Central memory CD8-positive, alpha-beta T cell (primary cell): Measurements from ENCODE around the gene GALNT10.

Experiments
- ATAC-seq: fragments of 150-1000 bp; cut with Tn5 transposase; replicated peaks from 2 replicates; pipeline ENCODE4 v1.10.0; 2022; ENCODE audit warnings: mild to moderate bottlenecking, moderate FRiP score, moderate number of reproducible peaks; ENCODE audit not compliant: poor library complexity, severe bottlenecking; ENCODE audit errors: extremely low read depth
- DNase-seq, 2 donors: peaks; one replicate each; pipeline ENCODE4 v3.0.0; 2021; ENCODE audit warnings: low spot score in 2 of 2
- H3K27ac Mint-ChIP-seq: one replicate; pipeline ENCODE4 v1.8.0; 2022; ENCODE audit warnings: low read depth, mild to moderate bottlenecking, moderate library complexity, mixed read lengths
- H3K27me3 Mint-ChIP-seq: one replicate; pipeline ENCODE4 v1.8.0; 2022; ENCODE audit warnings: mixed read lengths
- H3K36me3 Mint-ChIP-seq: one replicate; pipeline ENCODE4 v1.8.0; 2022; ENCODE audit warnings: mild to moderate bottlenecking, moderate library complexity, mixed read lengths; ENCODE audit not compliant: insufficient read depth
- H3K4me1 Mint-ChIP-seq: one replicate; pipeline ENCODE4 v1.8.0; 2022; ENCODE audit warnings: mixed read lengths
- H3K4me3 Mint-ChIP-seq: one replicate; pipeline ENCODE4 v1.8.0; 2022; ENCODE audit warnings: mild to moderate bottlenecking, moderate library complexity, mixed read lengths
- H3K9me3 Mint-ChIP-seq: one replicate; pipeline ENCODE4 v1.8.0; 2022; ENCODE audit warnings: mixed read lengths

The GALNT10 gene

DNA sequence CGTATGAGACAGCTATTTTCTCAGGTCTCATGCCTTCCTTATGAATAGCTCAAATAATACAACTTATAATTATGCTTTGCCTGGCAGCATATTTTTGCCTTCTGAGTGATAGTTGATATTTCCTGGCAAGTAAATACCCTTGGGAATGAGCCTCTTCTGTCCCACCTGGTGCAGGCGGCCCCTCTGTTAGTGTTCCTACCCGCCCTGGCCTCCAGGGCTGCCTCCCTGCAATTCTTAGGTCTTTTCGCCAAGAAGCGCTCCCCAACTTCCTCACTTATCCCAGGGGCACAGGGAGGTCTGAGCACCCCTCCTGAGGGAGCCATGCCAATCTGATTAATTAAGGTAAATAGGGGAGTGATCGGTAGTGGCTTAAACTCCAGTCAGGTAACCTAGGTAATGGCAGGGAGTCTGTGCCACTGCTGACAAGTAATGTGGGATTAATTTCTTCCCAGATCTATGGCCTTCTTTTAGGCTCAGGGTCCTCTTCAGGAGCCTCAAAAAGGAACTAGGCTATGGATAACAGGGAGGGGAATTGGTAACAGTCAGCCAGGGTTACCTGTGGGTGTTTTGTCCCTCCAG lies 81.5 kb downstream of the GALNT10 start:
- peak overlapping the region; percentile 85 for H3K27ac Mint-ChIP-seq
- ATAC-seq = no peak
- H3K4me3 Mint-ChIP-seq = peak overlapping the region; percentile 55
- peaks cover 3% of the 10 kb centered on the region for H3K36me3 Mint-ChIP-seq
- no peak for DNase-seq
- H3K4me1 Mint-ChIP-seq = peaks cover 43% of the 10 kb centered on the region
- no peaks in the 10 kb centered on the region for H3K27me3 Mint-ChIP-seq
- H3K9me3 Mint-ChIP-seq = no peaks in the 10 kb centered on the region

DNA sequence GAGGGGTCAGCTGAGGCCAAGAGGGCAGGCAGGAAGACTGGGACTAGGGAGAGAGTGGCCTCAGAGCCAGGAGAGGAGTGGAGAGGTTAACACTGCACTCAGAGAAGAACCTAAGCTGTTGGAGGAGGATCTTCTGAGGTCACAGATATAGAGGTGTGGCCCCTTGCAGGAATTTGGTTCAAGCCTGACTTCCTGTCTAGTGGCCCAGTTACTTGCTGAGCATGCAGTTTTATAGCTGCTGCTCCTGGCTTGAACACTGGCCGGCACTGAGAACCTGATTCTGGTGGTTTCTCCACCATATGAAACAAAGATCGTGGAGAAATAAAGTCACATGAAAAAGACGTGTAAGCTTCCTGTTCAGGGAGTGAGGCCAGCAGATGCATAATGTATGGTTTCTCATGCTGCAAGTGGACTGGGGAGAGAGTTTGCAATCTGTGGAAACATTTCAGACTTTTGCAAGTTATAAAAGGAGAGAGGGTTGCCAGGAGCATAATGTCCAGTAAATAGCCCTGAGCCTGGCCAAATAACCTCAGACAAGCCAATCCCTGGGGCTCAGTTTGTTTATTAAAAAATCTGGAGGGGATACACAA lies 82.6 kb downstream of the GALNT10 start:
- Mint-ChIP-seq H3K27me3 (no peaks in the 10 kb centered on the region), H3K9me3 (no peaks in the 10 kb centered on the region), H3K4me1 (peaks cover 46% of the 10 kb centered on the region), H3K27ac (peak overlapping the region; percentile 85), H3K36me3 (peaks cover 3% of the 10 kb centered on the region), H3K4me3 (peak overlapping the region; percentile 55)
- DNase-seq = no peak
- ATAC-seq = peak; percentile 76

DNA sequence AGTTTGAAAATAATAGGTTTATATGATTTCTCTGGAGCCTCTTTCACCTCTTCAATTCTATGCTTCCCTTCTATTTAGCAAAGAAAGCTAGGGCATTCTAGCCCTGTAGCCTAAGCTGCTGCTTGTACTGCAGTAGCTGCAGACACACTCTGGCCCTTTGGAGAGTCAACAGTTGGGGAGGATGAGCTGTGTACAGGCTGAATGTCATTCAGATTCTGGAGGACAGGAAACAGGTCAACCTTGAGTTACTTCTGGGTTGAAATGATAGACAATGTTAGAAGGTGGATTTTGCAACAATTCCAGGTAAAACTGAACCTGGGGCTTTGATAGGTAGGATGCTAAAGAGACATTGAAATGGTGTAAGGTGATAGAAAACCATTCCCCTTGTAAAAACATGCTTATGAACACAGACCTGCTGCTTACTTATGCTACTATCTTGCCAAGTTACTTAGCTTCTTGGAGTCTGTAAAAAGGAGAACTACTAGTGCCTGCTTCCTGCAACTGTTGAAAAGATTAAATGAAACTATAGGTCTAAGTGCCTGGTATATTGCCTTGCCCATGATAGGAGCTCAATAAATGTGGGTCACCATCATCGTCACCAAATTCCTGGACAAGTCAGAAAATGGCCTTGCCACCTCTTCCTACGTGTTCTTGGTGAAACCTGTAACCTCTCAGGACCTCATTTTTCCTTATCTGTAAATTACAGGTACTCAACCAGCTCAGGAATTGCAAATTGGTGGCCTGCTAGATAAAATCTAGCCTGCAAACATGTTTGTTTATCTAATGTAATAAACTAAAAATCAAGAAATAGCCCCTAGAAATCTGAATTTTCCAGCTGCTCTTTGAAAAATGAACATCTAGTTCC lies 83.7 kb downstream of the GALNT10 start:
- no peak overlapping the region for H3K27ac Mint-ChIP-seq
- no peaks in the 10 kb centered on the region for H3K9me3 Mint-ChIP-seq
- H3K4me1 Mint-ChIP-seq = peaks cover 48% of the 10 kb centered on the region
- H3K27me3 Mint-ChIP-seq = no peaks in the 10 kb centered on the region
- ATAC-seq (no peak), DNase-seq (no peak)
- peaks cover 3% of the 10 kb centered on the region for H3K36me3 Mint-ChIP-seq
- H3K4me3 Mint-ChIP-seq = no peak overlapping the region

DNA sequence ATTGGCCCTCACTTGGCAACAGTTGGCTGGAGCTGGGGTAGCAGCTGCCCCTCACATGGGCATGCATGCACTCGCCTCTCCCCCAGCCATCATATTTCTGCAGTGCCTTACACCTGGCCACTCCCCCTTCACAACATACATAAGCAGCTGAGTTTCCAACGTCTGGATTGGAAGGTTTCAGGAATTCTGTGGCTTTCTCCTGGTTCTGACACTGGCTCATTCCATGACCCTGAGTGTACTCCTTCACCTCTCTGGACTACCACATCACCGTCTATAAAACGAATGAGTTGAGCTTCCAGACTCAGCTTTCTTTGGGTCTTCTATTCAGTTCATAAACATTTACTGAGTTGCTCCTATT lies 84.3 kb downstream of the GALNT10 start:
- H3K4me3 Mint-ChIP-seq = no peak overlapping the region
- no peaks in the 10 kb centered on the region for H3K9me3 Mint-ChIP-seq
- no peaks in the 10 kb centered on the region for H3K27me3 Mint-ChIP-seq
- peaks cover 3% of the 10 kb centered on the region for H3K36me3 Mint-ChIP-seq
- H3K27ac Mint-ChIP-seq = no peak overlapping the region
- peaks cover 50% of the 10 kb centered on the region for H3K4me1 Mint-ChIP-seq
- DNase-seq (no peak), ATAC-seq (no peak)

DNA sequence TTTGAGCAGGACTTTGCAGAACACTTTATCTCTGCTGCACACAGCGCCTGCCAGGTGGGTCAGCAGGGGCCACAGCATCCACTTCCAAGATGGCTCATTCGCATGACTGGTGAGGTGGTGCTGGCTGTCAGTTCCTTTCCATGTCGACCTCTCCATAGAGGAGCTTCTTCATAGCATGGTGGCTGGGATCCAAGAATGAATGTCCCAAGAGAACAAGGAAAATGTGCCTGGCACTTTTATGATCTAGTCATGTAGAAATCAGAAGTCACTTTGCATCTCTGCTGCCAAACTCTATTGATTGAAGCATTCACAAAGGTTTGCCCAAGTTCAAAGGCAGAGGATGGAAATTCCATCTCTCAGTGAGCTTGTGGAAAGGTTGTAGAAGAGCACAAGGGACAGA lies 85.0 kb downstream of the GALNT10 start:
- Mint-ChIP-seq H3K27me3 (no peaks in the 10 kb centered on the region), H3K9me3 (no peaks in the 10 kb centered on the region), H3K4me1 (peaks cover 55% of the 10 kb centered on the region), H3K27ac (no peak overlapping the region), H3K4me3 (no peak overlapping the region), H3K36me3 (peaks cover 3% of the 10 kb centered on the region)
- ATAC-seq = no peak
- DNase-seq = no peak

DNA sequence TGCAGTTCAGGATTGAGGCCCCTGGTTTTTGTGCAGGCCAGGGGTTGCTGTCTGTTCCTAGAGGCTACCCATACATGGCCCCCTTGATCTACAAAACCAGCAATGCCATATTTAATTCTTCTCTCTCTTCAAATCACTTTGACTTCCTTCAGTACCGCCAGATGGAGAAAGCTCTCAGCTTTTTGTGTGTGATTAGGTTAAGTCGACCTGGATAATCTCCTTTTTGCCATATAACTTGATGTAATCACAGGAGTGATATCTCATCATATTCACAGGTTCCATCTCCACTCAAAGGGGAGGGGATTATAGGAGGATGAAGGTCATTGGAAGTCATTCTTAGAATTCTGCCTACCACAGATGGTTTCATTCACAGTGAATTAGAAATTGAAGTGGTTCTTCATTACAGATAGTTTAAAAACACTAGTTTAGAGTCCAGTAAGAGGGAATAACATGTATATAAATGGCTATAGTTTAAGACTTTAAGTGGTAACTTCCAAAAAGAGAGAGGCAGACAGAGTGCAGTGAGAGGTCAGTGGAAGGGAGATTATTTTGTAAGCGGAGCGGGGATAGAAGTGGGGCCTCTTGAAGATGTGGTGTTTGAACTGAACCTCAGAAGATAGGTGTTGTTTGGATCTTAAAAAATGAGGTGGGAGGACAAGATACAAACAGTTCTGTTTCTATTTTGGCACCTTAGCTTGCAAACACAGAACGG lies 85.9 kb downstream of the GALNT10 start:
- ATAC-seq (no peak), DNase-seq (no peak)
- H3K4me3 Mint-ChIP-seq = no peak overlapping the region
- H3K4me1 Mint-ChIP-seq = peaks cover 53% of the 10 kb centered on the region
- H3K27ac Mint-ChIP-seq = no peak overlapping the region
- peaks cover 3% of the 10 kb centered on the region for H3K36me3 Mint-ChIP-seq
- no peaks in the 10 kb centered on the region for H3K9me3 Mint-ChIP-seq
- no peaks in the 10 kb centered on the region for H3K27me3 Mint-ChIP-seq

DNA sequence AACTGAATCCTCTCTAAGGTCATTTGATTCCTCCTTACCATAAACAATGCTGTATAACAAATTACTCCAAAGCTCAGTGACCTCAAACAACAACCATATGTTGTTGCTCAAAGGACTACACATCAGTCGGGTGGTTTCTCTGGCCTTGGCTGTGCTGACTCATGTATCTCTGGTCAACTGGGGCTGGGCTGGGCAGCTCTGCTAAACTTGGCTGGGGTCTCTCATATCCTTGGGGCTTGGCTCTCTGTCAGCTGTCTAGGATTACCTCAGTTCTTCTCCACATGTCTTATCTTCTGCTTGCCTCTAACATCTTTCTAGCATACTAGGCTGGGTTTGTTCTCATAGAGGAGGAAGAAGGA lies 86.4 kb downstream of the GALNT10 start:
- Mint-ChIP-seq H3K36me3 (peaks cover 3% of the 10 kb centered on the region), H3K9me3 (no peaks in the 10 kb centered on the region), H3K27ac (no peak overlapping the region), H3K4me1 (peaks cover 48% of the 10 kb centered on the region), H3K4me3 (no peak overlapping the region), H3K27me3 (no peaks in the 10 kb centered on the region)
- DNase-seq = no peak
- ATAC-seq = no peak

DNA sequence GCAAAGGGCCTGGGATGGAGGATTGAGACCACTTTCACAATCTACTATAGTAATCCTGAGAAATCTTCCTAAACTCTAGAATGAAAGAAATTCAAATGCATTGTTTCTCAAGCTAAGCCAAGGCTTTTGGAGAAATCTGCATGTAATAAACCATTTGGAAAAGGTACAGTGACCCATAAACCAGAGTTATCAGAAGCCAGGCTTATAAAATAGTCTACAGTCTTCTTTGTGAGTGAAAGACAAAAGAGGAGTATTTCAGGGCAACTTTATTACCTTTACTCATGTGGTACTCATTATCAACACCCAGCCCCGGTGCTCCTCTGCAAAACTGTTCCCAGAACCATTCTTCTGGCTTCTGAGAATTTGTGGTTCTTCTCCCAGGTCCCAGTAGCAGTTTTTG lies 87.0 kb downstream of the GALNT10 start:
- Mint-ChIP-seq H3K4me1 (peaks cover 48% of the 10 kb centered on the region), H3K27me3 (no peaks in the 10 kb centered on the region), H3K4me3 (no peak overlapping the region), H3K9me3 (no peaks in the 10 kb centered on the region), H3K36me3 (peaks cover 3% of the 10 kb centered on the region), H3K27ac (no peak overlapping the region)
- no peak for DNase-seq
- ATAC-seq = no peak

DNA sequence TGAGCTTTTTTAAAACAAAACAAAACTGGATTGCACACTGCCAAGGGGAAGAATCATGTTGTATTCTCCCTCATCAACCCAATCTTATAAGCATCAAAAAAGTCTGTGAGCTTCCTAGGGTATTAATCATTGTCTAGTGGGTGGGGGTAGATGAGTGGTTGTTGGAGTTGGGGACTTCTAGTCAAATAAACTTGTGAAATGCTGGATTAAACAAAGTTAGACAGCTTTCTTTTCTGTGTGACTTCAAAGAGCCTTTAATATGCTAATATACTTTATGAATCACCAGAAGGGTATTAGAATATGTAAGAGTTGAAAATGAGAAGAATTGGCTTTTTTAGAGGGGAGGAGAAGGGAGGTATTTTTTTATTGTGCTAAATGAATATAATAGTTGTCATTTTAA lies 87.7 kb downstream of the GALNT10 start:
- no peak overlapping the region for H3K4me3 Mint-ChIP-seq
- H3K27ac Mint-ChIP-seq = no peak overlapping the region
- ATAC-seq = no peak
- no peak for DNase-seq
- H3K27me3 Mint-ChIP-seq = no peaks in the 10 kb centered on the region
- peaks cover 2% of the 10 kb centered on the region for H3K36me3 Mint-ChIP-seq
- H3K9me3 Mint-ChIP-seq = no peaks in the 10 kb centered on the region
- H3K4me1 Mint-ChIP-seq = peaks cover 41% of the 10 kb centered on the region

DNA sequence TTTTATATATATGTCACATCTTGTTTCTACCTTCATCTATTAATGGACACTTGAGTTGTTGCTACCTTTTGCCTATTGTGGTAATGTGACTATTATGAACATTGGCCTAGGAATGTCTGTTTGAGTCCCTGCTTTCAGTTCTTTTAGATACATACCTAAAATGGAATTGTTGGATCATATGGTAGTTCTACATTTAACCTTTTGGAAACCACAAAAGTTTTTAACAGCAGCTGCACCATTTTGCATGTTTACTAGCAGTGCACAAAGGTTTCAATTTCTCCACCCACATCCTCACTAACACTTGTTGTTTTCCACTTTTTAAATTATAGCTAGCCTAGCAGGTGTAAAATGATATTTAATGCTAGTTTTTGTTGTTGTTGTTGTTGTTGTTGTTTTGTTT lies 88.4 kb downstream of the GALNT10 start:
- Mint-ChIP-seq H3K36me3 (peaks cover 1% of the 10 kb centered on the region), H3K27me3 (no peaks in the 10 kb centered on the region), H3K4me3 (no peak overlapping the region), H3K4me1 (peaks cover 34% of the 10 kb centered on the region), H3K27ac (no peak overlapping the region), H3K9me3 (no peaks in the 10 kb centered on the region)
- no peak for ATAC-seq
- no peak for DNase-seq

DNA sequence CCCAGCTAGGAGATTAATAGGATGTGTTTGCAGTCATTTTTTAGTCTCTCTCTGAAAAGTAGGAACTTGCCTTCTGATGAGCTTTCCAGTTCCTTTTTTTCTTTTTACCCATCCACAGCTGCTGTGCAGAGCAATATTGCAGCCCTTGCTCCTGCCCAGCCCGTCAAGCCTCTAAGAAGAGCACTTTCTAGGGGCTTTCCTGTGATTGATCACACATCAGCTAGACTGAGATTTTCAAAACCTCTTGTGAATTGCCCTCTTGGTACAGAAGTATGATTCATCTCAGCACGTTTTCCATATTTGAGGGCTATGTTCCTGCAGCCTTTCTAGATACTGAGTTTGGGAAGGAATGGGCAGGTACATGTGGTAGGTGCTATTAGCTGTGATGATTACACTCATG lies 93.9 kb downstream of the GALNT10 start:
- no peaks in the 10 kb centered on the region for H3K27me3 Mint-ChIP-seq
- H3K27ac Mint-ChIP-seq = no peak overlapping the region
- no peak overlapping the region for H3K4me3 Mint-ChIP-seq
- H3K9me3 Mint-ChIP-seq = no peaks in the 10 kb centered on the region
- DNase-seq (no peak), ATAC-seq (no peak)
- H3K4me1 Mint-ChIP-seq = peaks cover 35% of the 10 kb centered on the region
- no peaks in the 10 kb centered on the region for H3K36me3 Mint-ChIP-seq

DNA sequence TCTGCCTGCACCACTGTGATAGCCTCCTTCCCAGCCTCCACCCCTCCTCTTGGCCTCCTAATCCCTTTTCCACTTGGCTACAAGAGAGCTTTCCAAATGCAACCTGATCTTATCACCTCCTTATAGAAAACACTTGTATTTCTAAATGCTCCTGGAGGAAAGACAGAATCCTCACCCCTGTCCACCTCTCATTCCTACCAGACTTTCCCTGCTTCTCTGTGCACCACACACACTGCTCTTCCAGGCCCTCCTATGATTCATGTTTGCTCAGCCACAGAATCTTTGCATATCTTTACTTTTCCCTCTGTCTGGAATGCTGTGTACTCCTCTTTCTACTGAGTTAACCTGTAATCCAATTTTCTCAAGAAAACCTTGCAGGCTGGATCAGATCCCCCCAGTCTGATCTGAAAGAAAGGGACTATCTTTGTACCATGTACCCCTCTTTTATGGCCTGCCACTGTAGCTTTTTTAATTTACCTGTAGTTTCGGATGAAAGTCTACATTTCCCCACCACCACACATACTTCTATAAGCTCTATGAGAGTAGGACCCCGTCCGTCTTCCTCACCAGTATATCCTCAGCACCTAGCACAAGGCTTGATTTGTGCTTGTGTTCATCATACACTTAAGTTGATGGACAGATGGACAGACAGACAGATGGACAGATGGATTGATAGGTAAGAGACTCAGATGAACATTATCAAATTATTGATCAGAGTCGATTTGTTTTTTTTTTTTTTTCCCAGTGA lies 95.3 kb downstream of the GALNT10 start:
- ATAC-seq (no peak), DNase-seq (no peak)
- peaks cover 28% of the 10 kb centered on the region for H3K4me1 Mint-ChIP-seq
- H3K36me3 Mint-ChIP-seq = peaks cover 2% of the 10 kb centered on the region
- no peak overlapping the region for H3K4me3 Mint-ChIP-seq
- H3K27ac Mint-ChIP-seq = peak overlapping the region; percentile 40
- H3K27me3 Mint-ChIP-seq = no peaks in the 10 kb centered on the region
- H3K9me3 Mint-ChIP-seq = no peaks in the 10 kb centered on the region
